A673 (cell line): ENCODE results near the gene COG6. TPM values are rescaled to one million over a fixed set of nuclear protein-coding genes. Genes with fewer than 3 reads are reported as not detected.

Source experiments
- BruUV-seq: library from RNA; stranded (reverse); fragments of 400-500 nt; replicated peaks from 2 replicates; lab custom pipeline; 2021; lab: Mats Ljungman, UMichigan
- CTCF ChIA-PET: fragments of 300-600 bp; sonication (Branson Sonifier 250); formaldehyde crosslinking; loops from one replicate; lab custom pipeline; 2022; ENCODE audit warnings: antibody characterized with exemption; lab: Charles Lee
- POLR2A ChIA-PET: fragments of 300-600 bp; sonication (Branson Sonifier 250); formaldehyde crosslinking; loops from one replicate; lab custom pipeline; 2022; ENCODE audit warnings: antibody characterized with exemption; ENCODE audit not compliant: low non-redundant PET; lab: Charles Lee
- DNase-seq: peaks from one replicate; pipeline ENCODE4 v3.0.0-alpha.2; 2015; ENCODE audit warnings: low spot score
- H3K27ac ChIP-seq: fragments of 200-600 bp; sonication (generic); 2 replicates; pipeline ENCODE4 v1.5.1; 2016; ENCODE audit warnings: mixed run types, low read depth, mild to moderate bottlenecking, mixed read lengths, antibody characterized with exemption, low read length; ENCODE audit not compliant: poor library complexity, severe bottlenecking
- H3K27me3 ChIP-seq: fragments of 200-600 bp; sonication (generic); replicated peaks from 2 replicates; pipeline ENCODE4 v1.6.1; 2017; ENCODE audit warnings: mixed run types, low read depth, mild to moderate bottlenecking, mixed read lengths, antibody characterized with exemption, low read length; ENCODE audit not compliant: insufficient read depth, poor library complexity
- H3K36me3 ChIP-seq: fragments of 200-600 bp; sonication (generic); 2 replicates; pipeline ENCODE4 v1.6.1; 2016; ENCODE audit warnings: mixed run types, mild to moderate bottlenecking, mixed read lengths, antibody characterized with exemption, low read length; ENCODE audit not compliant: insufficient read depth, poor library complexity, severe bottlenecking
- H3K4me1 ChIP-seq: fragments of 200-600 bp; sonication (generic); 2 replicates; pipeline ENCODE4 v1.6.1; 2017; ENCODE audit warnings: mixed run types, mild to moderate bottlenecking, mixed read lengths, antibody characterized with exemption, low read length; ENCODE audit not compliant: insufficient read depth, poor library complexity, severe bottlenecking
- H3K4me3 ChIP-seq: fragments of 200-600 bp; sonication (generic); 2 replicates; pipeline ENCODE4 v1.5.1; 2016; ENCODE audit warnings: low read depth, mixed run types, mild to moderate bottlenecking, mixed read lengths, low read length; ENCODE audit not compliant: poor library complexity, severe bottlenecking
- H3K9me3 ChIP-seq: fragments of 200-600 bp; sonication (generic); 2 replicates; pipeline ENCODE4 v1.6.1; 2016; ENCODE audit warnings: mixed run types, low read depth, mild to moderate bottlenecking, mixed read lengths, antibody characterized with exemption, low read length; ENCODE audit not compliant: poor library complexity, severe bottlenecking
- CTCF ChIP-seq: fragments of 300-800, 200-600 bp; sonication (generic); conservative IDR thresholded peaks from 2 replicates; pipeline ENCODE4 v1.5.1; 2017; ENCODE audit warnings: low read depth, mild to moderate bottlenecking, antibody characterized with exemption, low read length, moderate library complexity, mixed read lengths
- EZH2 ChIP-seq: fragments of 200-600 bp; sonication (generic); IDR thresholded peaks from 2 replicates; pipeline ENCODE4 v1.6.1; 2017; ENCODE audit warnings: borderline replicate concordance, low read depth, mild to moderate bottlenecking, mixed read lengths, antibody characterized with exemption, low read length; ENCODE audit not compliant: poor library complexity, severe bottlenecking
- intact Hi-C: fragments of 100-400 bp; cut with micrococcal nuclease; formaldehyde crosslinking; loops from one replicate; pipeline ENCODE4 v1.10.0; 2022; ENCODE audit not compliant: unreplicated experiment
- total RNA-seq: library from RNA; stranded (reverse); gene quantifications from 2 replicates; pipeline ENCODE4 v1.2.3, GENCODE V29; 2021

Gene COG6
- total RNA-seq, 1 experiment from 2014 or later: 33.6 TPM

GRCh38 chr13:39712626-39713025, 57.2 kb downstream of the COG6 start:
- CTCF ChIA-PET: no interaction called here

GRCh38 chr13:39729156-39729555, 73.7 kb downstream of the COG6 start:
- Histone ChIP-seq H3K9me3 (no peaks in the 10 kb centered on the region), H3K4me1 (no peaks in the 10 kb centered on the region), H3K27ac (no peak overlapping the region), H3K36me3 (peaks cover 5% of the 10 kb centered on the region), H3K4me3 (no peak overlapping the region), H3K27me3 (no peaks in the 10 kb centered on the region)
- DNase-seq: no peak
- TF ChIP-seq CTCF (no peak), EZH2 (no peak)
- ChIA-PET POLR2A (no interaction called here), CTCF (no interaction called here)
- BruUV-seq: no TSS peak
- intact Hi-C loops: no loop called here

More at GRCh38 chr13:39712626-39713025, 57.2 kb downstream of the COG6 start:
- Histone ChIP-seq H3K27ac (no peak overlapping the region), H3K4me3 (no peak overlapping the region), H3K9me3 (peaks cover 8% of the 10 kb centered on the region), H3K27me3 (no peaks in the 10 kb centered on the region), H3K4me1 (no peaks in the 10 kb centered on the region), H3K36me3 (no peaks in the 10 kb centered on the region)
- intact Hi-C loops: no loop called here
- no peak for DNase-seq
- TF ChIP-seq EZH2: no peak
- TF ChIP-seq CTCF: no peak
- POLR2A ChIA-PET: no interaction called here
- no TSS peak for BruUV-seq

- intact Hi-C loops: no loop called here
- CTCF ChIA-PET: no interaction called here
- Histone ChIP-seq H3K27ac (no peak overlapping the region), H3K27me3 (no peaks in the 10 kb centered on the region), H3K4me1 (no peaks in the 10 kb centered on the region), H3K36me3 (no peaks in the 10 kb centered on the region), H3K4me3 (no peak overlapping the region), H3K9me3 (no peaks in the 10 kb centered on the region)
- POLR2A ChIA-PET: no interaction called here
- DNase-seq: no peak
- BruUV-seq: no TSS peak
- no peak for TF ChIP-seq CTCF
- no peak for TF ChIP-seq EZH2
These were observed 79.5 kb downstream of the COG6 start for GRCh38 chr13:39734952-39735351.
